ENCODE measurements around the gene HDAC4. TPM values are rescaled to one million over a fixed set of nuclear protein-coding genes. Genes with fewer than 3 reads are reported as not detected.

The HDAC4 gene
- total RNA-seq, 1 experiment from 2014 or later, result 61.5 TPM

DNA sequence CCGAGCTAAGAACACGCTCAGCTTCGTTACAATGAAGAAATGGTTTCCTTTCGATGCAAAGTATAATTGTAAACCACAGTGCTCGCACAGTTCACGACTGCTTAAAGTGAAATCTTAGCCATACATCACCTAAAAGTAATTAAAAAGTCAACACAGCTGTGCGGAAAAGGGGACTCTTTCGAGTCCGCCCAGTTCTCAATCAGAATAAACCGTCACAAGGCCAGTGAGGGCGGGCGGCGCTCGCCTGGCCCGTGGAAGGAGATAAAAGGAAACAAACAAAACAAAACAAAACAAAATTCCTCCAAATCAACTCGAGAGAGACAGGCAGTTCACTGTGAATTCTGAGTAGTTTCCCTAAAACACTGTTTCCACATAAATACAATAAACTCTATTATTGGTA lies 352.1 kb downstream of the HDAC4 start:
- H3K9me3 ChIP-seq (ENCODE audit: insufficient read depth, low read depth), result no peaks in the 10 kb centered on the region
- H3K27ac ChIP-seq, result no peak overlapping the region
- TF ChIP-seq EZH2 (IDR thresholded peaks at IDR 0.05; ENCODE audit: low read depth), result no peak
- TF ChIP-seq CTCF (conservative IDR thresholded peaks at IDR 0.05), result no peak
- no TSS peak for BruUV-seq (replicated peaks)
- H3K4me1 ChIP-seq (replicated peaks; ENCODE audit: insufficient read depth), result no peaks in the 10 kb centered on the region
- no peaks in the 10 kb centered on the region for H3K79me2 ChIP-seq (ENCODE audit: low read depth)
- H4K20me1 ChIP-seq (ENCODE audit: insufficient read depth), result no peaks in the 10 kb centered on the region
- H3K36me3 ChIP-seq (ENCODE audit: low read depth), result no peaks in the 10 kb centered on the region
- H3K9me2 ChIP-seq (ENCODE audit: insufficient read depth), result no peaks in the 10 kb centered on the region
- H3K4me3 ChIP-seq, result no peak overlapping the region
- H3K4me2 ChIP-seq, result no peak overlapping the region
- peaks cover 5% of the 10 kb centered on the region; the same call in 1 of the 2 replicates for H3K27me3 ChIP-seq (ENCODE audit: insufficient read depth, low read depth)
- H3F3A ChIP-seq (ENCODE audit: insufficient read depth, low read depth), result no peaks in the 10 kb centered on the region
- ChIA-PET POLR2A (ENCODE audit: unreplicated experiment) (no interaction called here), CTCF (no interaction called here)
- H2AFZ ChIP-seq, result no peak overlapping the region
- no peak for DNase-seq
- intact Hi-C loops (cut with micrococcal nuclease; ENCODE audit: unreplicated experiment), result no loop called here

DNA sequence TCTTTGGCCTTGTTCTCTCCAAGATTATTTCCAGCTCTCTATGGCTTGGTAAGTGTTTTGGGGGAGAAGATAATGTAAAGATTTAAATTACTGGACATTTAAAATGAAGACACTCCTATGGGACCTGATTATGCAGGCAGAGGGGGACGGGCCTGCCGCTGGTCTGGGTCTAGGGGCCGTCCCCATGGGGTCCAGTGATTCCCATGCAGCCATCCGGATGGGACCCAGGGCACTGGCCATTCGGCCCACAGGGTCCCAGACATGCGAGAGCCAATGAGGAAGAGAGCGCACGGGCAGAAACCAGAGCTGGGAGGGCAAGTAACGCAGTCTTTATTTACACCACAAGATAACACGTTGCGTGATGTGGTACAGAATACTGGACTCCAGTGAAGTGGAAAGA lies 353.0 kb downstream of the HDAC4 start:
- H3K27me3 ChIP-seq (ENCODE audit: insufficient read depth, low read depth), result peaks cover 13% of the 10 kb centered on the region
- H3K4me2 ChIP-seq, result no peak overlapping the region
- no peaks in the 10 kb centered on the region for H3K9me2 ChIP-seq (ENCODE audit: insufficient read depth)
- no peak for TF ChIP-seq CTCF (conservative IDR thresholded peaks at IDR 0.05)
- no peak for TF ChIP-seq EZH2 (IDR thresholded peaks at IDR 0.05; ENCODE audit: low read depth)
- no peak overlapping the region for H3K27ac ChIP-seq
- H3K9me3 ChIP-seq (ENCODE audit: insufficient read depth, low read depth), result no peaks in the 10 kb centered on the region
- H4K20me1 ChIP-seq (ENCODE audit: insufficient read depth), result no peaks in the 10 kb centered on the region
- no peaks in the 10 kb centered on the region for H3F3A ChIP-seq (ENCODE audit: insufficient read depth, low read depth)
- no peaks in the 10 kb centered on the region for H3K36me3 ChIP-seq (ENCODE audit: low read depth)
- DNase-seq, result no peak
- intact Hi-C loops (cut with micrococcal nuclease; ENCODE audit: unreplicated experiment), result no loop called here
- no TSS peak for BruUV-seq (replicated peaks)
- H2AFZ ChIP-seq, result no peak overlapping the region
- H3K4me1 ChIP-seq (replicated peaks; ENCODE audit: insufficient read depth), result no peaks in the 10 kb centered on the region
- no peaks in the 10 kb centered on the region for H3K79me2 ChIP-seq (ENCODE audit: low read depth)
- POLR2A ChIA-PET (ENCODE audit: unreplicated experiment), result no interaction called here
- CTCF ChIA-PET, result no interaction called here
- no peak overlapping the region for H3K4me3 ChIP-seq

DNA sequence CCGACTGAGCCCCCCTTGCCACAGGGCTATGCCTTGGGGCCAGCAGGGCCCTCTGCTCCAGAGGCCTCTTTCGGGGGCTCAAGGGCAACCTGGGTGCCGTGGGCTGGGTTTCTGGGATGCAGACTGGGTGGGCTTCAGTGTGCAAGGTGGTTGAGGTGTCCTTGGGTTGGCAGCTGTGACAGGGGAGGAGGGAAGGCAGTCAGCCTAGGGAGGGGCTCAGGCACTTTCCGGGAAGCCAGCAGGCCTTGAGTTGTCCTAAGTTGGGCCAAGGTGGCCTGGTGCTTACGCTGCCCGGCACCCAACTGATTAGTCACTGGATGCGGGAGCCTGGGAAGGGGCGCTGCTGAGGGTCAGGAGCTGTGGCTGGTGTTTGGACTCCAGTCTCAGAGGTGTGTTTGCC lies 353.4 kb downstream of the HDAC4 start:
- no peaks in the 10 kb centered on the region for H4K20me1 ChIP-seq (ENCODE audit: insufficient read depth)
- CTCF ChIA-PET, result no interaction called here

DNA sequence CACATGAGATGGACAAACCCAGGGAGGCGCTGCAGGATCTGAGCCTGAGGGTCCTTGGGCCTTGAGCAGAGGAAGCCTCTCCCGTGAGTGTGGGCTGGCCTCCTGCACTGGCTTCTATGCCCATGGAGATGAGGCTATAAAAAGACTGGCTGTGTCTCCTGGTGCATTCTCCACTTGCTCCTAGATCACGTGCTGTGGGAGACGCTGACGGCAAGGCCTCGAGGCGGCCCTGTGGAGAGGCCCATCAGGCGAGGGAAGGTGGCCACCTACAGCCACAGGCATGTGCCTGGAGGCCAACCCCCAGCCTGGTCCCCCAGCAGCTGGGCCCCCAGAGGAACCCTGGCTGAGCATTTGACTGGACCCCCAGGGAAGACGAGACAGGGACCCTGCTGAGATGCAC lies 354.0 kb downstream of the HDAC4 start:
- H2AFZ ChIP-seq, result no peak overlapping the region
- ChIA-PET CTCF (no interaction called here), POLR2A (ENCODE audit: unreplicated experiment) (no interaction called here)
- TF ChIP-seq EZH2 (IDR thresholded peaks at IDR 0.05; ENCODE audit: low read depth), result no peak
- TF ChIP-seq CTCF (conservative IDR thresholded peaks at IDR 0.05), result no peak
- H3K4me1 ChIP-seq (replicated peaks; ENCODE audit: insufficient read depth), result no peaks in the 10 kb centered on the region
- no peak for DNase-seq
- no peaks in the 10 kb centered on the region for H4K20me1 ChIP-seq (ENCODE audit: insufficient read depth)
- H3K9me2 ChIP-seq (ENCODE audit: insufficient read depth), result no peaks in the 10 kb centered on the region
- intact Hi-C loops (cut with micrococcal nuclease; ENCODE audit: unreplicated experiment), result no loop called here
- no peaks in the 10 kb centered on the region for H3K9me3 ChIP-seq (ENCODE audit: insufficient read depth, low read depth)
- H3K36me3 ChIP-seq (ENCODE audit: low read depth), result no peaks in the 10 kb centered on the region
- H3K27me3 ChIP-seq (ENCODE audit: insufficient read depth, low read depth), result peaks cover 23% of the 10 kb centered on the region
- H3K4me3 ChIP-seq, result no peak overlapping the region
- H3F3A ChIP-seq (ENCODE audit: insufficient read depth, low read depth), result no peaks in the 10 kb centered on the region
- BruUV-seq (replicated peaks), result no TSS peak
- H3K79me2 ChIP-seq (ENCODE audit: low read depth), result no peaks in the 10 kb centered on the region
- H3K27ac ChIP-seq, result no peak overlapping the region
- H3K4me2 ChIP-seq, result no peak overlapping the region

More for the DNA sequence above, 353.4 kb downstream of the HDAC4 start:
- H3K79me2 ChIP-seq (ENCODE audit: low read depth), result no peaks in the 10 kb centered on the region
- H2AFZ ChIP-seq, result no peak overlapping the region
- intact Hi-C loops (cut with micrococcal nuclease; ENCODE audit: unreplicated experiment), result no loop called here
- no peak overlapping the region for H3K27ac ChIP-seq
- H3K4me1 ChIP-seq (replicated peaks; ENCODE audit: insufficient read depth), result no peaks in the 10 kb centered on the region
- H3K9me2 ChIP-seq (ENCODE audit: insufficient read depth), result no peaks in the 10 kb centered on the region
- POLR2A ChIA-PET (ENCODE audit: unreplicated experiment), result no interaction called here
- H3F3A ChIP-seq (ENCODE audit: insufficient read depth, low read depth), result no peaks in the 10 kb centered on the region
- no peak overlapping the region for H3K4me2 ChIP-seq
- H3K36me3 ChIP-seq (ENCODE audit: low read depth), result no peaks in the 10 kb centered on the region
- H3K4me3 ChIP-seq, result no peak overlapping the region
- H3K27me3 ChIP-seq (ENCODE audit: insufficient read depth, low read depth), result peaks cover 17% of the 10 kb centered on the region
- no peak for TF ChIP-seq EZH2 (IDR thresholded peaks at IDR 0.05; ENCODE audit: low read depth)
- BruUV-seq (replicated peaks), result no TSS peak
- no peak for DNase-seq
- no peaks in the 10 kb centered on the region for H3K9me3 ChIP-seq (ENCODE audit: insufficient read depth, low read depth)
